Mucosa of stomach (tissue), 1 donor: ENCODE data around the gene GLI3.

ENCODE experiments used
- H3K27me3 ChIP-seq: one replicate; pipeline ENCODE4 v1.7.0; 2013; ENCODE audit warnings: mild to moderate bottlenecking, low read length; ENCODE audit not compliant: control insufficient read depth, insufficient read depth
- H3K36me3 ChIP-seq: one replicate; pipeline ENCODE4 v1.7.0; 2013; ENCODE audit warnings: low read length; ENCODE audit not compliant: control insufficient read depth, insufficient read depth
- H3K4me1 ChIP-seq: one replicate; pipeline ENCODE4 v1.7.0; 2013; ENCODE audit warnings: mild to moderate bottlenecking, low read length; ENCODE audit not compliant: control insufficient read depth, insufficient read depth
- H3K4me3 ChIP-seq: one replicate; pipeline ENCODE4 v1.7.0; 2013; ENCODE audit warnings: low read length
- H3K9ac ChIP-seq: one replicate; pipeline ENCODE4 v1.7.0; 2013; ENCODE audit warnings: mild to moderate bottlenecking, low read length, moderate library complexity
- H3K9me3 ChIP-seq: one replicate; pipeline ENCODE4 v1.7.0; 2013; ENCODE audit warnings: mild to moderate bottlenecking, low read length, moderate library complexity; ENCODE audit not compliant: control insufficient read depth
- donor health status: Pancreatic carcinoma.

GLI3 gene

DNA sequence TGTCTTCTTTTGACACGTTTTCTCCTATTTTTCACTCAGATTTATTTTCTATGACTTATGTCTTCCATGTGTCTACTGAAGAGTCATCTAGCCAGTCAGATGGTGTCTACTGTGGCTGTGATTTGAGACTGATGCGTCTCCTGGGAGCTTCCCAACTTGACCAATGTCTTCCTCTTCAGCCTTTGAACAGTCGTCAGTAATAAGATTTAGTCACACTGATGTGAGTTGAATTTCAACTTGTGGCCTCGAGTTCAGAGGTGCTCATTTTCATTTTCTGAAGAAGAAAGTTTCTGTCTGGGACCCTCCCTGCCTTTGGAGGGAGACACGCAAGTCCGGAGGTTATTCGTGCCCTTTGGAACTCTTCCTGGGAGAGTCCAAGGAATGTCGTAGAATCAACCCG is 312.2 kb downstream of the GLI3 start:
- Histone ChIP-seq H3K4me1 (no peaks in the 10 kb centered on the region), H3K27me3 (no peaks in the 10 kb centered on the region), H3K9me3 (no peaks in the 10 kb centered on the region), H3K4me3 (no peak overlapping the region), H3K9ac (no peak overlapping the region), H3K36me3 (no peaks in the 10 kb centered on the region)

DNA sequence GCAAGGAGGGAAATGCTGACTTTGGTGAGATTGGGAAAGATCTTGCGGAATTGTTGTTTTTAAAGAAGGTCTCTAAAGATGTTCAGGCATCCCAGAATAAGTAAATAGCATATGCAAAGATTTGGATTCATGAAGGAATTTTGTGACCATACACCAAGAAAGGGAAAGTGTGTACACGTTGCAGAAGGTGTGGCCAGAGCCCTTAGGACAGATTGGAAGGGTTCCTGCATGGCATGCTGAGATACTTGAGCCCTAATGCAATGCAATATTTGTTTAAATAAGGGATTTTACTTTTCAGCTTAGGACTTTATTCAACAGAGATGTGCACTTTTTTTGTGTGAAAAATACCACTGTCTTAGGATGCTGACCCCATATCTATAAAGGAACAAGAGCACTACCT is 314.6 kb downstream of the GLI3 start:
- Histone ChIP-seq H3K4me3 (no peak overlapping the region), H3K36me3 (no peaks in the 10 kb centered on the region), H3K4me1 (no peaks in the 10 kb centered on the region), H3K9me3 (no peaks in the 10 kb centered on the region), H3K27me3 (no peaks in the 10 kb centered on the region), H3K9ac (no peak overlapping the region)

- Histone ChIP-seq H3K36me3 (no peaks in the 10 kb centered on the region), H3K4me1 (no peaks in the 10 kb centered on the region), H3K27me3 (no peaks in the 10 kb centered on the region), H3K4me3 (no peak overlapping the region), H3K9me3 (no peaks in the 10 kb centered on the region), H3K9ac (no peak overlapping the region)
These were observed 315.5 kb downstream of the GLI3 start for GRCh38 chr7:41921453-41921981.

DNA sequence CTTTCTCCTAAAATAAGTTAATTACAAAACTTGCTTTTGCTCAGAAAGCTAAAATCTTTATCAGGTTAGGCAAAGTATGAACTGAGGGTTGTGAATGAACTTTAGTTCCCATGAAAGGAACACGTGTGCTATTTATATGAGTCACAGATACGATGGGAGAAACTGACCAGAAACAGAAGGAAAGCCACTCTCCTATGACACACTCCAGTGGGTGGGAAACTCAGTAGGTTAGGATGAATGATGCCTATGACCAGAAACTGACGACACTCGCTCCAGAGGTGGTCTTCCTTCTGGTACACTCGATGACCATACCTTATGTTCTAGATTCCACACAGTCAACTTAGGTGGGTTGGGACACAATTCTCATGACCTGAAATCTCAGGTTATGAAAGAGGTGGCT is 318.4 kb downstream of the GLI3 start:
- Histone ChIP-seq H3K4me3 (no peak overlapping the region), H3K9me3 (no peaks in the 10 kb centered on the region), H3K9ac (no peak overlapping the region)

GRCh38 chr7:41916450-41916927 is 320.5 kb downstream of the GLI3 start:
- no peaks in the 10 kb centered on the region for H3K36me3 ChIP-seq
- H3K4me1 ChIP-seq: no peaks in the 10 kb centered on the region
- no peak overlapping the region for H3K9ac ChIP-seq
- no peak overlapping the region for H3K4me3 ChIP-seq
- H3K9me3 ChIP-seq: no peaks in the 10 kb centered on the region
- no peaks in the 10 kb centered on the region for H3K27me3 ChIP-seq

More for the DNA sequence above, 318.4 kb downstream of the GLI3 start:
- Histone ChIP-seq H3K27me3 (no peaks in the 10 kb centered on the region), H3K36me3 (no peaks in the 10 kb centered on the region), H3K4me1 (no peaks in the 10 kb centered on the region)

GRCh38 chr7:41915871-41916270 is 321.1 kb downstream of the GLI3 start:
- Histone ChIP-seq H3K9ac (no peak overlapping the region), H3K27me3 (no peaks in the 10 kb centered on the region), H3K4me1 (no peaks in the 10 kb centered on the region), H3K9me3 (no peaks in the 10 kb centered on the region), H3K4me3 (no peak overlapping the region), H3K36me3 (no peaks in the 10 kb centered on the region)

GRCh38 chr7:41912851-41913567 is 324.0 kb downstream of the GLI3 start:
- Histone ChIP-seq H3K4me3 (no peak overlapping the region), H3K4me1 (no peaks in the 10 kb centered on the region), H3K27me3 (no peaks in the 10 kb centered on the region), H3K36me3 (no peaks in the 10 kb centered on the region), H3K9me3 (no peaks in the 10 kb centered on the region), H3K9ac (no peak overlapping the region)

- Histone ChIP-seq H3K4me3 (no peak overlapping the region), H3K27me3 (no peaks in the 10 kb centered on the region), H3K9ac (no peak overlapping the region), H3K4me1 (no peaks in the 10 kb centered on the region), H3K36me3 (no peaks in the 10 kb centered on the region), H3K9me3 (no peaks in the 10 kb centered on the region)
These were observed 324.6 kb downstream of the GLI3 start for GRCh38 chr7:41912426-41912825.

- Histone ChIP-seq H3K36me3 (no peaks in the 10 kb centered on the region), H3K4me3 (no peak overlapping the region), H3K27me3 (no peaks in the 10 kb centered on the region), H3K9ac (no peak overlapping the region), H3K4me1 (no peaks in the 10 kb centered on the region), H3K9me3 (no peaks in the 10 kb centered on the region)
These were observed 325.2 kb downstream of the GLI3 start for GRCh38 chr7:41911792-41912191.
